Measurements from ENCODE around the gene ASMT.

Gene ASMT

DNA sequence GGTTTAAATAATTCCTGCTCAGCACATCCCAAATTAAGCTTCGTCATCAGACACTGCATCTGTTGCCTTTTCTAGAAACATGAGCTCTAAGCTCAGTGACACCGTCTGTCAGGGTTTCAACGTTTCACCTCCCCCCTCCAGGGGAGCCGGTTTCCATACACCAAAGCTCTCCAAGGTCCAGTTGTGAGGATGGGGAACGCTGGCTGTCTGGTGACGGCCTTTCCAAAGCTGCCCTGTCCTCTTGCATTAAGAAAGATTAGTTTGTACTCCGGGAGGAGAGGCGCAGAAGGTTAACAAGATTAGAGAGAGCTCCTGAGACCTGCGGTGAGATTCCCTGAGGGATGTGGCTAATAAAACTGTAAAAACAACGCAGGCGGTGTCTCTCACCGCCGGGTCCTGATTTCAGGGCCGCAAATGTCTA lies 43.2 kb downstream of the ASMT start:
- Histone ChIP-seq H2AFZ (ENCODE audit: low read depth, low read length, severe bottlenecking) (peak overlapping the region; percentile 86), H3K9me2 (replicated peaks; ENCODE audit: insufficient read depth, low read length) (no peaks in the 10 kb centered on the region), H3F3A (ENCODE audit: insufficient read depth) (no peaks in the 10 kb centered on the region), H3K9me3 (ENCODE audit: insufficient read depth, low read length) (no peaks in the 10 kb centered on the region), H3K36me3 (ENCODE audit: low read length) (no peaks in the 10 kb centered on the region), H3K79me2 (ENCODE audit: insufficient read depth, low read length) (peaks cover under 1% of the 10 kb centered on the region; the same call in 1 of the 2 replicates), H3K27ac (ENCODE audit: low read depth, low read length) (peak overlapping the region; percentile 72), H4K20me1 (ENCODE audit: low read depth, low read length) (no peaks in the 10 kb centered on the region), H3K27me3 (ENCODE audit: low read length) (no peaks in the 10 kb centered on the region), H3K9ac (ENCODE audit: low read length) (peak overlapping the region; percentile 63), H3K4me3 (ENCODE audit: insufficient read depth, low read length, poor library complexity, severe bottlenecking) (peak overlapping the region; percentile 53), H3K4me2 (ENCODE audit: low read depth, low read length, poor library complexity, severe bottlenecking) (peak overlapping the region; percentile 63)
- TF ChIP-seq EZH2phosphoT487 (conservative IDR thresholded peaks at IDR 0.05; ENCODE audit: low read length), result no peak
- TF ChIP-seq, protein P1, sequence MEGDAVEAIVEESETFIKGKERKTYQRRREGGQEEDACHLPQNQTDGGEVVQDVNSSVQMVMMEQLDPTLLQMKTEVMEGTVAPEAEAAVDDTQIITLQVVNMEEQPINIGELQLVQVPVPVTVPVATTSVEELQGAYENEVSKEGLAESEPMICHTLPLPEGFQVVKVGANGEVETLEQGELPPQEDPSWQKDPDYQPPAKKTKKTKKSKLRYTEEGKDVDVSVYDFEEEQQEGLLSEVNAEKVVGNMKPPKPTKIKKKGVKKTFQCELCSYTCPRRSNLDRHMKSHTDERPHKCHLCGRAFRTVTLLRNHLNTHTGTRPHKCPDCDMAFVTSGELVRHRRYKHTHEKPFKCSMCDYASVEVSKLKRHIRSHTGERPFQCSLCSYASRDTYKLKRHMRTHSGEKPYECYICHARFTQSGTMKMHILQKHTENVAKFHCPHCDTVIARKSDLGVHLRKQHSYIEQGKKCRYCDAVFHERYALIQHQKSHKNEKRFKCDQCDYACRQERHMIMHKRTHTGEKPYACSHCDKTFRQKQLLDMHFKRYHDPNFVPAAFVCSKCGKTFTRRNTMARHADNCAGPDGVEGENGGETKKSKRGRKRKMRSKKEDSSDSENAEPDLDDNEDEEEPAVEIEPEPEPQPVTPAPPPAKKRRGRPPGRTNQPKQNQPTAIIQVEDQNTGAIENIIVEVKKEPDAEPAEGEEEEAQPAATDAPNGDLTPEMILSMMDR (IDR thresholded peaks at IDR 0.05; ENCODE audit: insufficient read depth, low read length, poor library complexity, severe bottlenecking), result no peak

DNA sequence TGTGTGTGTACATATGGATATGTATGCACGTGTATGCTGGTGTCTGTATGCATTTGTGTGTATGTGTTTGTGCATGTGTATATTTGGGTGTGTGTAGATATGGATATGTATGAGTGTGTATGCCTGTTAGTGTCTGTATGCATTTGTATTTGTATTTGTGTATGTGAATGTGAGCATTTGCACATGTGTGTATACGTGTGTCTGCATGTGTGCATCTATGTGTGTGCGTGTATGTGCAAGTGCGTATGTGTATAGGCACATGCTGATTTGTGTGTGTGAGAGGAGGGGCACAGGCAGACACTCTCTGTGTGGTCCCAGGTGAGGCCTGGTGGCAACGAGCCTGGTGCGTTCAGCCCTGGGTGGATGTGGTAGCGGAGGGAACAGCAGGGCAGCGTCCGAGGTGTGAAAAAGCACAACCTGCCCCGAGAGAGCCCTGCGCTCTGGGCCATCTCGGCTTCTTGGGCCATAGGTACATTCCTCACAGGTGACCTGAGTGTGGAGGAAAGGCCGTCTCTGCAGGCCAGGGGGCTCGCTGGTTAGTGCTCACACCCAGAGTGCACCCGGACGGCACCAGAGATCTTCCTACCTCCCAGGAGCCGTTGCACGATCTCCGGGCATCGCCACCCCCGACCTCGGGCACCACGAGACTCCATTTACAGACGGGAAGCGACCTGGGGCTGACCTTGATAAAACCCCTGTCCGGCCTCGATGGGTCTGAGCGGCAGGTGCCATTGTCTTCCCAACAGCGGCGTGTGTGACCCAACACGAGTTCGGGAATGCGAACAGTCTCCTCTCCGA lies 45.0 kb downstream of the ASMT start:
- no peaks in the 10 kb centered on the region for H3F3A ChIP-seq (ENCODE audit: insufficient read depth)
- no peaks in the 10 kb centered on the region for H3K27me3 ChIP-seq (ENCODE audit: low read length)
- no peaks in the 10 kb centered on the region for H3K9me3 ChIP-seq (ENCODE audit: insufficient read depth, low read length)
- no peaks in the 10 kb centered on the region for H3K9me2 ChIP-seq (replicated peaks; ENCODE audit: insufficient read depth, low read length)
- H3K9ac ChIP-seq (ENCODE audit: low read length), result no peak overlapping the region
- TF ChIP-seq, protein P1 (IDR thresholded peaks at IDR 0.05; ENCODE audit: insufficient read depth, low read length, poor library complexity, severe bottlenecking), result no peak
- TF ChIP-seq EZH2phosphoT487 (conservative IDR thresholded peaks at IDR 0.05; ENCODE audit: low read length), result no peak
- H2AFZ ChIP-seq (ENCODE audit: low read depth, low read length, severe bottlenecking), result no peak overlapping the region
- H3K4me3 ChIP-seq (ENCODE audit: insufficient read depth, low read length, poor library complexity, severe bottlenecking), result no peak overlapping the region
- H3K4me2 ChIP-seq (ENCODE audit: low read depth, low read length, poor library complexity, severe bottlenecking), result peak overlapping the region; percentile 46
- no peaks in the 10 kb centered on the region for H4K20me1 ChIP-seq (ENCODE audit: low read depth, low read length)
- peaks cover 4% of the 10 kb centered on the region; the same call in 1 of the 2 replicates for H3K79me2 ChIP-seq (ENCODE audit: insufficient read depth, low read length)
- no peak overlapping the region for H3K27ac ChIP-seq (ENCODE audit: low read depth, low read length)
- H3K36me3 ChIP-seq (ENCODE audit: low read length), result no peaks in the 10 kb centered on the region

DNA sequence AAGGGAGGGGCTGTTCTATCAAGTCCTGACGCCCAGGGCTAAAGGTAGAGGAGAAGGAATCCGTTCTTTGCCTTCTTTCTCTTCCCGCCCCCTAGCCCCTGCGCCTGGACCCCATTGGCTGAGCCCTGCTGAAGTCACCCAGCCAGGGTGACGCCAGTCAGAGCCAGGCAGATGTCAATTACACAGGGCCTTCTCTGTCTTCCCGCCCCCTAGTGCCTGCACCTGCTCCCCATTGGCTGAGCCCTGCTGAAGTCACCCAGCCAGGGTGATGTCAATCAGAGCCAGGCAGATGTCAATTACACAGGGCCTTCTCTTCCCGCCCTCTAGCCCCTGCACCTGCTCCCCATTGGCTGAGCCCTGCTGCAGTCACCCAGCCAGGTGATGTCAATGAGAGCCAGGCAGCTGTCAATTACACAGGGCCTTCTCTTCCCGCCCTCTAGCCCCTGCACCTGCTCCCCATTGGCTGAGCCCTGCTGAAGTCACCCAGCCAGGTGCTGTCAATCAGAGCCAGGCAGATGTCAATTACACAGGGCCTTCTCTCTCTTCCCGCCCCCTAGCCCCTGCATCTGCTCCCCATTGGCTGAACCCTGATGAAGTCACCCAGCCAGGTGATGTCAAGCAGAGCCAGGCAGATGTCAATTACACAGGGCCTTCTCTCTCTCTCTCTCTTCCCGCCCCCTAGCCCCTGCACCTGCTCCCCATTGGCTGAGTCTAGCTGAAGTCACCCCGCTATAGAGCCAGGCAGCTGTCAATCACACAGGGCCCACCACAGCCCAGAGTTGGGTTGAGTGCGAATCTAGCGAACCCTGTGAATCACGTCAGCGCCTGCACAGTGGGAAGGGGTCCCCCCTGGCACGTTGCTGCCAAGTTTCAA lies 46.4 kb downstream of the ASMT start:
- Histone ChIP-seq H3K4me2 (ENCODE audit: low read depth, low read length, poor library complexity, severe bottlenecking) (peak overlapping the region; percentile 50), H3F3A (ENCODE audit: insufficient read depth) (no peaks in the 10 kb centered on the region), H3K4me3 (ENCODE audit: insufficient read depth, low read length, poor library complexity, severe bottlenecking) (peak overlapping the region; percentile 68), H3K27me3 (ENCODE audit: low read length) (no peaks in the 10 kb centered on the region), H2AFZ (ENCODE audit: low read depth, low read length, severe bottlenecking) (peak overlapping the region; percentile 86), H3K9me2 (replicated peaks; ENCODE audit: insufficient read depth, low read length) (no peaks in the 10 kb centered on the region), H3K9ac (ENCODE audit: low read length) (peak overlapping the region; percentile 56), H3K79me2 (ENCODE audit: insufficient read depth, low read length) (peaks cover 4% of the 10 kb centered on the region; the same call in 1 of the 2 replicates), H3K9me3 (ENCODE audit: insufficient read depth, low read length) (no peaks in the 10 kb centered on the region), H3K36me3 (ENCODE audit: low read length) (no peaks in the 10 kb centered on the region), H3K27ac (ENCODE audit: low read depth, low read length) (peak overlapping the region; percentile 81), H4K20me1 (ENCODE audit: low read depth, low read length) (no peaks in the 10 kb centered on the region)
- no peak for TF ChIP-seq EZH2phosphoT487 (conservative IDR thresholded peaks at IDR 0.05; ENCODE audit: low read length)
- TF ChIP-seq, protein P1 (IDR thresholded peaks at IDR 0.05; ENCODE audit: insufficient read depth, low read length, poor library complexity, severe bottlenecking), result no peak
